SU-DHL-6 (cell line): ENCODE results near the gene TMEM41A.

ENCODE experiments used
- H2AFZ ChIP-seq: fragments of 200-600 bp; sonication (generic); 2 replicates; pipeline ENCODE4 v1.6.1; 2014; ENCODE audit warnings: low read depth, mild to moderate bottlenecking, moderate library complexity, mixed read lengths, antibody characterized with exemption, low read length; ENCODE audit not compliant: severe bottlenecking
- H3F3A ChIP-seq: fragments of 200-600 bp; shearing (Covaris generic); 2 replicates; pipeline ENCODE4 v1.6.0; 2016; ENCODE audit warnings: antibody characterized with exemption, mild to moderate bottlenecking; ENCODE audit not compliant: insufficient read depth
- H3K27ac ChIP-seq: fragments of 200-600 bp; sonication (generic); 2 replicates; pipeline ENCODE4 v1.5.1; 2016; ENCODE audit warnings: low read depth, mild to moderate bottlenecking, low read length, moderate library complexity, mixed read lengths
- H3K27me3 ChIP-seq: fragments of 200-600 bp; sonication (generic), shearing (Covaris generic); 2 replicates; pipeline ENCODE4 v1.6.0; 2014; ENCODE audit warnings: mild to moderate bottlenecking, low read length
- H3K36me3 ChIP-seq: fragments of 200-600 bp; sonication (generic); 2 replicates; pipeline ENCODE4 v1.6.1; 2014; ENCODE audit warnings: mild to moderate bottlenecking, low read length, mixed read lengths
- H3K4me2 ChIP-seq: fragments of 300-600, 200-600 bp; shearing (Covaris generic), sonication (generic); 2 replicates; pipeline ENCODE4 v1.6.0; 2014; ENCODE audit warnings: low read length, low read depth, mild to moderate bottlenecking; ENCODE audit not compliant: poor library complexity, severe bottlenecking
- H3K4me3 ChIP-seq: fragments of 200-600 bp; sonication (generic); 2 replicates; pipeline ENCODE4 v1.5.1; 2014; ENCODE audit warnings: antibody characterized with exemption, low read length, mild to moderate bottlenecking, mixed read lengths; ENCODE audit not compliant: insufficient read depth, poor library complexity, severe bottlenecking
- H3K79me2 ChIP-seq: fragments of 200-600 bp; sonication (generic); 2 replicates; pipeline ENCODE4 v1.6.1; 2014; ENCODE audit warnings: mild to moderate bottlenecking, low read length, moderate library complexity; ENCODE audit not compliant: insufficient read depth
- H3K9ac ChIP-seq: fragments of 200-600 bp; sonication (generic); 2 replicates; pipeline ENCODE4 v1.7.0; 2014; ENCODE audit warnings: mild to moderate bottlenecking, low read length
- H3K9me2 ChIP-seq: fragments of 200-600 bp; sonication (generic); replicated peaks from 2 replicates; pipeline ENCODE4 v1.6.1; 2014; ENCODE audit warnings: low read length; ENCODE audit not compliant: insufficient read depth
- H3K9me3 ChIP-seq: fragments of 200-600 bp; sonication (generic); 2 replicates; pipeline ENCODE4 v1.6.1; 2014; ENCODE audit warnings: low read length, mixed read lengths; ENCODE audit not compliant: insufficient read depth
- H4K20me1 ChIP-seq: fragments of 200-600 bp; sonication (generic); 2 replicates; pipeline ENCODE4 v1.6.1; 2014; ENCODE audit warnings: low read depth, mild to moderate bottlenecking, antibody characterized with exemption, low read length, moderate library complexity, mixed read lengths
- CTCF ChIP-seq: fragments of 200-600 bp; sonication (generic); IDR thresholded peaks from one replicate; pipeline ENCODE4 v1.5.1; 2017; ENCODE audit warnings: antibody characterized with exemption, mild to moderate bottlenecking, low read length, moderate library complexity; ENCODE audit not compliant: insufficient read depth, poor library complexity, severe bottlenecking
- EZH2phosphoT487 ChIP-seq: fragments of 200-600 bp; sonication (generic), shearing (Covaris generic); conservative IDR thresholded peaks from 2 replicates; pipeline ENCODE4 v1.6.1; 2018; ENCODE audit warnings: mild to moderate bottlenecking, antibody characterized with exemption, low read length, moderate library complexity, mixed read lengths

TMEM41A gene

GRCh38 chr3:185517387-185518130 is 18.7 kb upstream of the TMEM41A start:
- no peaks in the 10 kb centered on the region for H3K9me3 ChIP-seq
- no peaks in the 10 kb centered on the region for H3K9me2 ChIP-seq
- H4K20me1 ChIP-seq: no peaks in the 10 kb centered on the region
- H3K27ac ChIP-seq: no peak overlapping the region
- H3K36me3 ChIP-seq: no peaks in the 10 kb centered on the region
- H3K79me2 ChIP-seq: no peaks in the 10 kb centered on the region
- no peak overlapping the region for H2AFZ ChIP-seq
- no peak overlapping the region for H3K9ac ChIP-seq
- no peak overlapping the region for H3K4me2 ChIP-seq
- H3F3A ChIP-seq: no peaks in the 10 kb centered on the region
- no peak for TF ChIP-seq CTCF
- TF ChIP-seq EZH2phosphoT487: no peak
- H3K27me3 ChIP-seq: no peaks in the 10 kb centered on the region
- H3K4me3 ChIP-seq: no peak overlapping the region

- H3K27me3 ChIP-seq: no peaks in the 10 kb centered on the region
- H3K4me3 ChIP-seq: no peak overlapping the region
- TF ChIP-seq EZH2phosphoT487: no peak
- TF ChIP-seq CTCF: no peak
- no peaks in the 10 kb centered on the region for H3K79me2 ChIP-seq
- H3K9ac ChIP-seq: no peak overlapping the region
- no peak overlapping the region for H3K27ac ChIP-seq
- no peaks in the 10 kb centered on the region for H3K9me2 ChIP-seq
- H2AFZ ChIP-seq: no peak overlapping the region
- H3K4me2 ChIP-seq: no peak overlapping the region
- no peaks in the 10 kb centered on the region for H4K20me1 ChIP-seq
- H3K36me3 ChIP-seq: no peaks in the 10 kb centered on the region
- H3F3A ChIP-seq: no peaks in the 10 kb centered on the region
- no peaks in the 10 kb centered on the region for H3K9me3 ChIP-seq
Measured at GRCh38 chr3:185511711-185512110, 12.9 kb upstream of the TMEM41A start.

- H3K27me3 ChIP-seq: no peaks in the 10 kb centered on the region
- H3K9me2 ChIP-seq: no peaks in the 10 kb centered on the region
- no peak overlapping the region for H2AFZ ChIP-seq
- no peak for TF ChIP-seq EZH2phosphoT487
- TF ChIP-seq CTCF: no peak
- H3K27ac ChIP-seq: no peak overlapping the region
- no peak overlapping the region for H3K4me3 ChIP-seq
- H3K9ac ChIP-seq: no peak overlapping the region
- H4K20me1 ChIP-seq: no peaks in the 10 kb centered on the region
- H3F3A ChIP-seq: no peaks in the 10 kb centered on the region
- H3K79me2 ChIP-seq: no peaks in the 10 kb centered on the region
- H3K4me2 ChIP-seq: no peak overlapping the region
- H3K9me3 ChIP-seq: no peaks in the 10 kb centered on the region
- H3K36me3 ChIP-seq: no peaks in the 10 kb centered on the region
Measured at GRCh38 chr3:185508335-185508991, 9.6 kb upstream of the TMEM41A start.
